GM12865 (cell line): ENCODE measurements around the gene DYNLL1.
A peak's percentile ranks its signal among the peaks of the same experiment; 100 is the strongest.

ENCODE experiments used
- DNase-seq: peaks from one replicate; pipeline ENCODE4 v3.0.0; 2010; ENCODE audit warnings: low read depth
- H3K4me3 ChIP-seq: 2 replicates; pipeline ENCODE4 v1.5.1; 2011; ENCODE audit warnings: mild to moderate bottlenecking, low read depth, low read length, control low read depth
- CTCF ChIP-seq: IDR thresholded peaks from 2 replicates; pipeline ENCODE4 v1.5.1; 2011; ENCODE audit warnings: low read length, control low read depth, low read depth, inconsistent platforms; ENCODE audit not compliant: insufficient read depth; ENCODE audit errors: missing control alignments

The DYNLL1 gene

DNA sequence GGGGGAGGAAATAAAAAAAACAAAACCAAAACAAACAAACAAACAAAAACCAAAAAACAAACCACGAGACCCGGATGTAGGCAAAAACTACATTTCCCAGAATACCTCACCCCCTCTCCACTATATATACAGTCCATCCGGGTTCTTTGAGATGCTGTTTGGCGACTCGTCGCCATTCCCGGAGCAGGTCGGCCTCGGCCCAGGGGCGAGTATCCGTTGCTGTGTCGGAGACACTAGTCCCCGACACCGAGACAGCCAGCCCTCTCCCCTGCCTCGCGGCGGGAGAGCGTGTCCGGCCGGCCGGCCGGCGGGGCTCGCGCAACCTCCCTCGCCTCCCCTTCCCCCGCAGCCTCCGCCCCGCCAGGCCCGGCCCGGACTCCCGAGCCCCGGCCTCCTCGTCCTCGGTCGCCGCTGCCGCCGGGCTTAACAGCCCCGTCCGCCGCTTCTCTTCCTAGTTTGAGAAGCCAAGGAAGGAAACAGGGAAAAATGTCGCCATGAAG is 38.3 kb downstream of the DYNLL1 start, which contains the start of gene RNF10:
RNF10 (plus strand) TSS at position 154 of the 500 bp plus-strand sequence. CDS start 456 bp downstream, outside the sequence.
- TF ChIP-seq CTCF: no peak
- H3K4me3 ChIP-seq: peak within 1 kb of the TSS; percentile 73
- peak; percentile 94 for DNase-seq

DNA sequence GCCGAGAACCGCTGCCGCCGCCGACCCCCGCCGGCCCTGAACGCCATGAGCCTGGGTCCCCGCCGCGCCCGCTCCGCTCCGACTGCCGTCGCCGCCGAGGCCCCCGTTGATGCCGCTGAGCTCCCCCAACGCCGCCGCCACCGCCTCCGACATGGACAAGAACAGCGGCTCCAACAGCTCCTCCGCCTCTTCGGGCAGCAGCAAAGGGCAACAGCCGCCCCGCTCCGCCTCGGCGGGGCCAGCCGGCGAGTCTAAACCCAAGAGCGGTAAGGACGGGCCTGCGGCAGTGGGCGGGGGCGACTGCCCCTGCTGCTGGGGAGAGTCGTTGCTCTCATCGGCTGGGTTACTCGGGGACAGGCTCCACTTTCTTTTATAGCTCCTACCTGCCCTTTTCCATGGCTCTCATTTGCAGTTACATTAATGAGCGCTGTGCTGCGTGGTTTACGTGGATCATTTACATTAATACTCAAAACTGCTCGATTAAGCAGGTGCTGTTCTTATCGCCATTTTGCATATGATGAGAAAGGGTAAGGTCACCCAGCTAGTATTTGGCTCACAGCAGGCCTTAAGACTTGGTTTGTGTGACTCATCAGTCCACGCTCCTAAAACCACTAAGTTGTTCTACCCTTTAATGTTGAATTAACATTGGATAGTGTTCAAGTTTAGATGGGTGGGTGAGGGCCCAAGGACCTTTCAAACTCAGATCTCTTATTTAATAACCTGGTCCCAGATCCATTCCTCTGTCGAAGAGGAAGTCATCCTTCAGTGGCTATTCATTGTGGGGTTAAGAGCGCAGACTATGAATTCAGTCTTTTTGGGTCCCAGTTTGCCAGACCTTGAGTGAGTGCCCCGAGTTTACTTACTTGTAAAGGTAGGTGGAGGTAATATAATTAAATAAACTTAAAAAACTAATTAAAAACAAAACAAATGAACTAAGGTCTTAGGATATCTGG is 39.1 kb downstream of the DYNLL1 start:
- peak; percentile 60 for DNase-seq
- peak overlapping the region; percentile 73 for H3K4me3 ChIP-seq
- TF ChIP-seq CTCF: no peak

DNA sequence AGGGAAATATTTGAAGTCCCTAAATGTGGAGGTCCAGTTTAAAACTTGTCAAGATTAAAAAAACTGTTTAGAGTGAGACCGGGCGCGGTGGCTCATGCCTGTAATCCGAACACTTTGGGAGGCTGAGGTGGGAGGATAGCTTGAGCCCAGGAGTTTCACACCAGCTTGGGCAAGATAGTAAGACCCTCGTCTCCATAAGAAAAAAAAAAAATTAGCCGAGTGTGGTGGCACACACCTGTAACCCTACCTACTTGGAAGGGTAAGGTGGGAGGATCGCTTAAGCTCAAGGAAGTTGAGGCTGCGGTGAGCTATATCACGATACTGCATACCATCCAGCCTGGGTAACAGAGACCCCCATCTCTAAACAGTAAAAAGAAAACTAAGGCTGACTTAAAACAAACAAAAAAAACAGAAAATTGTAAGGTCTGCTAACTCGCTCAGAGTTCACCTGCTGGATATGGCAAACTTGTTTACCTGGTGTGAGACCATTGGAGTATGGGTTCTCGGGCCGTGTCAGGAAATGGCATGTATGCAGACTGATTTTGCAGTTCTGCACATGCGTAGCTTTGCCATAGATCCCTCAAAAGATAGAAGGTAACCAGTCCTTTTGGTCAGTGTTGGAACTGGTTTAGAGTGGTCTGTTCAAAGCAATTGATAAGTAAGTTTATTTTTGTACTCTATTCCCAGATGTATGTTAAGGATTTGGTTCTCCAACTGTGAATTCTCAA is 40.3 kb downstream of the DYNLL1 start:
- peak; percentile 54 for DNase-seq
- TF ChIP-seq CTCF: no peak
- peak overlapping the region; percentile 73 for H3K4me3 ChIP-seq

GRCh38 chr12:120537856-120538220 is 41.9 kb downstream of the DYNLL1 start:
- DNase-seq: no peak
- peak overlapping the region; percentile 53 for H3K4me3 ChIP-seq
- TF ChIP-seq CTCF: no peak

DNA sequence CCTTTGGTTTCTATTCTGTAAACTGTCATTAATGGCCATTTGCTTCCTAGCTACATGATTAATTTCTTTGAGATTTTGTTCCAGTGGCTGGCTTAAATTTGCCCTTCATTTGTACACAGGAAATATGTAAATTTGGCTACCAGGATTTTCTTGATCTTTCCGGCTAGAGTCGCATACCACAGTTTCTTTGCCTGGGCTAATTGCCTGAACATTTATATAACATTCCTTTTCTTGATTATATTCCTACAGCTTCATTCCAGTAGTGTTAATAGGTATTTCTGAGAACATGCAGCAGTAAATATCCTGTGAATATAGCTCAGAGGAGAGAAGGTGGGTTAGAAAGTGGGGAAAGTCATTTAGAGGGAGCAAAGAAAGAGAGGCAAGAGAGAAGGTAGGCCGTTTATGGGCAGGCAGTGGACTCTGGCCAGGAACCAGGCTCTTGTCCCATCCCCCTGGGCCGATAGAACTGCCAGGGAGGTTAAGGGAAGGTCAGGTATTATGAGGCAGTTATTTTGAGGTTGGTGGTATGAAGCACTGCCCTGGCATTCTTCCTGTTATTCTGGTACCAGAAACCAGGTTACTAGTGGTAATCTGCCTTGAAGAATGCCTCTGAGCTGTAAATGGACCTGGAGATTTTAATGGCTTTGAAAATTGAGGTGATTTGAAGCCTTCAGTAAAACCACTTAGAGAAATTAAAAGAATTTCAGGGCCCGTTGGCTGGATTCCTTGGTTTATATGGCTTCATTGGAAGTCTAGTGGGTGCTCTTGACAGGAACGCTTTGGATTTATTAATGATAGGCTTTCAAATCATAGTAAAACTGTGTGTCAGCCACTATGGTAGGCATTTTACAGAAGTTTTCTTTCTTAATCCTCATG is 42.6 kb downstream of the DYNLL1 start:
- H3K4me3 ChIP-seq: peak overlapping the region; percentile 53
- peak; percentile 49 for DNase-seq
- no peak for TF ChIP-seq CTCF

DNA sequence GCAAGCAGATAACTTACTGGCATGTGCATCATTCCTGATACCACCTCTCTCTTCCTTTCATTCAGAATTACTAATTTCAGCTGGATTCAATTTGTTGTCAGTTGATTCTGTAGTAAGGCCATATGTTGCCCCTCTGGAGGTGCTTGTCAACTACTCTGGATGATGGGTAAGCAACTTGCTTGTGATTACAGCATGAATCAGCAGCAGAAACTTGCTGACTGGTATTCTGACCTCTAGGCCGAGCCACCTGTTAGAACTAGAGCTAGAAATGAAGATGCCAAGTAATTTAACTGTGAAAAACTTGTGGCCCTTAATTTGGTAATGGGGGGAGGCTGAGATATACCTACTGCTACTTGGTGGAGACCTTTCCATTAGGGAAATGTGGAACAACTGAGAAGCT is 43.4 kb downstream of the DYNLL1 start:
- H3K4me3 ChIP-seq: no peak overlapping the region
- no peak for TF ChIP-seq CTCF
- no peak for DNase-seq
